Measurements from ENCODE around the gene TAS2R31. TPM values are rescaled to one million over a fixed set of nuclear protein-coding genes. Genes with fewer than 3 reads are reported as not detected.

The TAS2R31 gene
- total and polyA plus RNA-seq, 2 of the 13 experiments (the other 11 are each of a cell fraction or from before 2014, with no cell fraction given), result 0.96 to 6.5 TPM

GRCh38 chr12:11071414-11071813, 40.2 kb upstream of the TAS2R31 start (continued):
- peak; percentile 65 for TF ChIP-seq ARID5B (CRISPR knock-in tag; IDR thresholded peaks at IDR 0.05)
- no peak for TF ChIP-seq XRCC5 (optimal IDR thresholded peaks at IDR 0.05; ENCODE audit: low read length)
- TF ChIP-seq MLLT10 (CRISPR knock-in tag; IDR thresholded peaks at IDR 0.05), result no peak
- TF ChIP-seq ZGPAT (CRISPR knock-in tag; IDR thresholded peaks at IDR 0.05), result 0 out of 2 replicates have a peak, but pooled peaks have one; percentile 28
- TF ChIP-seq TFAP4 (IDR thresholded peaks at IDR 0.05; ENCODE audit: borderline replicate concordance, low read depth), result no peak
- no peak for TF ChIP-seq MAFK (conservative IDR thresholded peaks at IDR 0.05 in 1 of 2, IDR thresholded peaks at IDR 0.05 in 1 of 2; ENCODE audit: low read length in 2 of 2)
- TF ChIP-seq KDM5B (CRISPR knock-in tag; IDR thresholded peaks at IDR 0.05; ENCODE audit: borderline replicate concordance), result no peak
- no peak for TF ChIP-seq NFIC (IDR thresholded peaks at IDR 0.05; ENCODE audit: low read length)
- no peak for TF ChIP-seq SMC3 (IDR thresholded peaks at IDR 0.05; ENCODE audit: low read length)
- peak in 1 of 2 experiments; percentile 40; a peak in 1 of 4 replicates for TF ChIP-seq EP300 (IDR thresholded peaks at IDR 0.05; ENCODE audit: low read depth in 2 of 2, low read length in 2 of 2)
- TF ChIP-seq EP300 (CRISPR knock-in tag; IDR thresholded peaks at IDR 0.05; ENCODE audit: borderline replicate concordance), result no peak
- no peak for TF ChIP-seq ZNF839 (CRISPR knock-in tag; IDR thresholded peaks at IDR 0.05; ENCODE audit: borderline replicate concordance)
- TF ChIP-seq SP140L (CRISPR knock-in tag; IDR thresholded peaks at IDR 0.05; ENCODE audit: borderline replicate concordance), result no peak
- no peak for TF ChIP-seq ZNF512 (CRISPR knock-in tag; IDR thresholded peaks at IDR 0.05)
- TF ChIP-seq HOXA3 (CRISPR knock-in tag; IDR thresholded peaks at IDR 0.05), result no peak
- TF ChIP-seq LCORL (IDR thresholded peaks at IDR 0.05), result no peak
- TF ChIP-seq LCORL (CRISPR knock-in tag; IDR thresholded peaks at IDR 0.05), result no peak
- peak; percentile 73; the same call in 1 of the 2 replicates for TF ChIP-seq ZNF609 (CRISPR knock-in tag; IDR thresholded peaks at IDR 0.05; ENCODE audit: borderline replicate concordance)
